Measurements from ENCODE around the gene TBK1.

TBK1 gene

DNA sequence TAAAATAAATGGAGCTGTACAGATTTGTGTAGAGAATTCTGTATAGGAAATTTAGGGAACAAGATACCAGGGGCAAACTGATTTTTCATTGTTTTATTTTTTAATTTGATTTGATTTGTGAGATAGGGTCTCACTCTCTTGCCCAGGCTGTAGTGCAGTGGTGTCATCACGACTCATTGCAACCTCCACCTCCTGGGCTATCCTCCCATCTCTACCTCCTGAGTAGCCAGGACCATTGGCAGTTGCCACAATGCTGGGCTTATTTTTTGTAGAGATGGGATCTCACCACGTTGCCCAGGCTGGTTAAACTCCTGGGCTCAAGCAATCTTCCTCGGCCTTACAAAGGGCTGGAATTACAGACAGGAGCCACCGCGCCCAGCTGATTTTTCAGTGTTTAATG, 18.0 kb upstream of the TBK1 start:
- H3K27ac ChIP-seq: no peak overlapping the region
- TF ChIP-seq, protein P1, sequence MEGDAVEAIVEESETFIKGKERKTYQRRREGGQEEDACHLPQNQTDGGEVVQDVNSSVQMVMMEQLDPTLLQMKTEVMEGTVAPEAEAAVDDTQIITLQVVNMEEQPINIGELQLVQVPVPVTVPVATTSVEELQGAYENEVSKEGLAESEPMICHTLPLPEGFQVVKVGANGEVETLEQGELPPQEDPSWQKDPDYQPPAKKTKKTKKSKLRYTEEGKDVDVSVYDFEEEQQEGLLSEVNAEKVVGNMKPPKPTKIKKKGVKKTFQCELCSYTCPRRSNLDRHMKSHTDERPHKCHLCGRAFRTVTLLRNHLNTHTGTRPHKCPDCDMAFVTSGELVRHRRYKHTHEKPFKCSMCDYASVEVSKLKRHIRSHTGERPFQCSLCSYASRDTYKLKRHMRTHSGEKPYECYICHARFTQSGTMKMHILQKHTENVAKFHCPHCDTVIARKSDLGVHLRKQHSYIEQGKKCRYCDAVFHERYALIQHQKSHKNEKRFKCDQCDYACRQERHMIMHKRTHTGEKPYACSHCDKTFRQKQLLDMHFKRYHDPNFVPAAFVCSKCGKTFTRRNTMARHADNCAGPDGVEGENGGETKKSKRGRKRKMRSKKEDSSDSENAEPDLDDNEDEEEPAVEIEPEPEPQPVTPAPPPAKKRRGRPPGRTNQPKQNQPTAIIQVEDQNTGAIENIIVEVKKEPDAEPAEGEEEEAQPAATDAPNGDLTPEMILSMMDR (IDR thresholded peaks at IDR 0.05): no peak
- TF ChIP-seq ZFX (IDR thresholded peaks at IDR 0.05; ENCODE audit: borderline replicate concordance): no peak

DNA sequence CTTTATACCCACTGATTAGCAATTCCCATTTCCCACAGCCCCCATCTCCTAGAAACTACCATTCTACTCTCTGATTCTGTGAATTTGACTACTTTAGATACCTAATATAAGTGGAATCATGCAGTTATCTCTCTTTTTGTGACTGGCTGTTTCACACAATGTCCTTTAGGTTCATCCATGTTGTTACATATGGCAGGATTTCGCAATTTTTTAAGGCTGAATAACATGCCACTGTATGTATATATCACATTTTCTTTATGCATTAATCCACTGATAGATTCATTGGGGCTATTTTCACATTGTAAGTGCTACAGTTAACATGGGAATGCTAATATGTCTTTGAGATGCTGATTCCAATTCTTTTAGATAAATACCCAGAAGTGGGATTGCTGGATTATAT, 11.8 kb upstream of the TBK1 start:
- TF ChIP-seq ZFX (IDR thresholded peaks at IDR 0.05; ENCODE audit: borderline replicate concordance): no peak
- TF ChIP-seq, protein P1 (IDR thresholded peaks at IDR 0.05): no peak
- H3K27ac ChIP-seq: no peak overlapping the region

DNA sequence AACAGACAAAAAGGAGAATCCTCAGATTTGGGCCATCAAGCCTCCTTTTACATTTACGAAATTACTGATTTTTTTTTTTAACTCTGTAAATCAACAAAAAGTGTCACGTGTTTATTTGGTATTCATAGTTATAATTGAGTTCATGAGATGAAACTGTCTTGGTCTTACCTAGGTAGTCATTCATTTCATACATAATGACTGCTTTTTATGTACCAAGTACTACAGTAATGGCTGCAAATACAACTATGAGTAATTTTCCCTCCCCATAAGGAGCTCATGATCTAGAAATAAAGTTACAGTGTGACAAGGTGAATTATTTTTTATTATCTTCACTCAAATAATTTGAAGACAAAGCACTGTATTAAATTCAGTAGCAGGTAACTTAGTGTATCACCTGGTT, 6.4 kb upstream of the TBK1 start:
- TF ChIP-seq, protein P1 (IDR thresholded peaks at IDR 0.05): no peak
- TF ChIP-seq ZFX (IDR thresholded peaks at IDR 0.05; ENCODE audit: borderline replicate concordance): no peak
- H3K27ac ChIP-seq: no peak overlapping the region

DNA sequence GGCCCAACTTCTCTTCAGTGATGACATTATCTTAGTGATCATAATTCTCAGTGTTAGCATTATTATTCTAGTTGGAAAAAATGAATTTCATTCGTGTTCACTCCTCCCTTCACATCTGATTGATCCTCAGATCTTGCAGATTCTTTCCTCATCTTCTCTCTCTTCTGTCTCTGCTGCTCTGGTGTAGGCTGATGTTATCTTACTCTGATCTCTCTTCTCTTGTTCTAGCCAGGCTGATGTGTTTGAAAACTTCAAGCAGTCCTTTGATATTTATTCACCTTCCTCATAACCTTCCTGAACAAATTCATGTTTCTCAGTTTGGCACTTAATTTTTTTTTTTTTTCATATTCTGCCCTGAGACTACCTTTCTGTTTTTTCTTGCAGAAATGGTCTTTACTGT, 5.6 kb upstream of the TBK1 start:
- TF ChIP-seq, protein P1 (IDR thresholded peaks at IDR 0.05): no peak
- no peak for TF ChIP-seq ZFX (IDR thresholded peaks at IDR 0.05; ENCODE audit: borderline replicate concordance)
- H3K27ac ChIP-seq: no peak overlapping the region

DNA sequence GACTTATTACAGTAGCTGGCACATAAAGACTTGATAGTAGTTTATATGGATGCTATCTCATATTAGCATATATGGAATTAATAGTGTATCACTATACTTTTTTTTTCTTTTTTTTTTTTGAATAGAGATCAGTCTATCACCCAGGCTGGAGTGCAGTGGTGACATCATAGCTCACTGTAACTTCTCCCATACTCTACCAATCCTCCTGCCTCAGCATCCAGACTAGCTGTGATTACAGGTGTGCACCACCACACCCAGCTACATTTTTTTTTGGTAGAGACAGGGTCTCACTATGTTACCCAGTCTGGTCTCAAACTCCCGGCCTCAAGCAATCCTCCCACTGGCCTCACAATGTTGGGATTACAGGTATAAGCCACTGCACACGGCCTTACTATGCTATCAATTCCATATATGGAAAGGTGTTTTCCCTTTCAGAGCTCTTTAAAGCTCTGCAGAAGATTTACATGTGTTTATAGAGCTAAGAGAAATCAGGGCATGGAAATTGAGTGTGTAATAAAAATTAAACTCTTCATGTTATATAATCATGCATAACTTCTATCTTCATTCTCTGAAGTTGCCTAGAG, 1.8 kb upstream of the TBK1 start:
- peak overlapping the region; percentile 88 for H3K27ac ChIP-seq
- no peak for TF ChIP-seq ZFX (IDR thresholded peaks at IDR 0.05; ENCODE audit: borderline replicate concordance)
- TF ChIP-seq, protein P1 (IDR thresholded peaks at IDR 0.05): no peak

DNA sequence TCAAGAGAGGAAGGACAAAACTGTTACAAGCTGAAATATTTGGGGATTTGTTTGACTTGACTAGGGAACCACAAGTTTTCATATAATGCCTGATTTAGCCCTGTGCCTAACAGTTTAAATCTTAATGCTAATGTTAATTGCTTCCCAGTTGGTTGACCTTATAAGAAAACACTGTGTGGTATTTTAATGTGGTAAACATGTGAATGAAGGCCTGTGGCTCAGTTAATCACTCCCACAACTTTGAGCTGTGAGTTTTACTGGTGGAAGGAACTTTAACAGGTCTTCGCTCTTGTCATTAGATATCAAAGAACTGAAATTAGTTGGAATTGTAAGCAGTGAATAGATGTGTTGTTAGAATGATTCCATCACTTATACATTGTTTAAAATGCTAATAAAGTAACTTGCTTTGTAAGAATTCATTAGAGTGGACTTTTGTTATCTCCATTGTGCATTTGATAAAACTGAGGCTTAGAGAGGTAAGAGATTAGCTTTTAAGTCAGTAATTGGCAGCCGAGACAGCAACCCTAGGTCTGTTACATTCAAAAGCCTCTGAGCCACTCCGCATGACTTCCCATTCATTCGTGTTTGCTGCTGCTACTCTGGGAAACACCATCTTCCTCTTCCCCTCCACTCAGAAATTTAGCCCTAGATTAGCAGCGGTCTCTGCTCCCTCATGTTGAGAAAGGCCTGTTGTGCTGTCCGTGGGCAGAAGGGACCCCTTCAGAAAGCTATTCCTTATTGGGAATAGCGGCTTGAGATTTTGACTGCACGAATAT, 1.0 kb upstream of the TBK1 start:
- TF ChIP-seq ZFX (IDR thresholded peaks at IDR 0.05; ENCODE audit: borderline replicate concordance): no peak
- TF ChIP-seq, protein P1 (IDR thresholded peaks at IDR 0.05): no peak
- H3K27ac ChIP-seq: peak overlapping the region; percentile 88
